GM21423 (cell line): ENCODE data around the gene AQP1.

ENCODE experiments used
- ATAC-seq: cut with Tn5 transposase; IDR thresholded peaks from one replicate; pipeline ENCODE4 v1.9.1; 2021; ENCODE audit warnings: mild to moderate bottlenecking, moderate library complexity; ENCODE audit not compliant: unreplicated experiment

The AQP1 gene

GRCh38 chr7:30911561-30911969 lies at the start of gene AQP1:
AQP1 (plus strand) TSS chr7:30911853; CDS start chr7:30911910, 57 bp downstream.
- ATAC-seq = no peak

GRCh38 chr7:30862995-30863705 lies 48.5 kb upstream of the AQP1 start:
- no peak for ATAC-seq

DNA sequence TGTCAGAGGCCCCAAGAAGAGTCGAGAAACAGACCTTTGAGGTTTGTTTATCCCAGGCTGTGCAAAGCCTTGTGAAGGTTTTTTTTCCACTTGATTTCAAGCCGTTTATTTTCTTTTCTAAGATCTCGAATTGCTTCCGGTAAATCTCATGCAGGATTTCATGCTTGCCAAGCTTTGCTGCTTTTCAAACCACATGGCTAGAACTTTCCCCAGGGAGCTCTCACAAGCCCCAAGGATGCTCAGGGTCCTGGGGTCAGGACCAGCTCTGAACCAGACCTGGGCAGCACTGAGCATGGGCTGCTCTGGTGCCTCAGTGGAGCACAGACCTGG lies 48.0 kb upstream of the AQP1 start:
- no peak for ATAC-seq

DNA sequence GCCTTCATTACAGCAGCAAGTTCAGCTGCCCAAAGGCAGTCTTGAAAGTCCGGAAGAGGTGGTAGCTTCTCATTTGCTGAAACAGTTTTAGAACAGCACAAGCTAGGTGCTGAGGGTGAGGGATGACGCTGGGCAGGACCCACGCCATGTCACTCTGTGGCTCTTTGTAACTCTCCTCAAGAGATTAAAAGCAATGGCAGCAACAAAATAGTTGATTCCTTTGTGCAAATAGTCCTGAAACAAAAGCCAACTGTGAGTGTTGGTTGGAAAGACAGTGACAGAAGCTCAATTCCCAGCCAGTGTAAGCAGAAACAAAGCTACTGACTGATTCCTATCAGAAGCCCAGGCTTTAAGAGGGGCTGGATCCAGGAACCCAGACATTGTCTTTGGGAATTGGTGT lies 47.6 kb upstream of the AQP1 start:
- ATAC-seq = no peak

DNA sequence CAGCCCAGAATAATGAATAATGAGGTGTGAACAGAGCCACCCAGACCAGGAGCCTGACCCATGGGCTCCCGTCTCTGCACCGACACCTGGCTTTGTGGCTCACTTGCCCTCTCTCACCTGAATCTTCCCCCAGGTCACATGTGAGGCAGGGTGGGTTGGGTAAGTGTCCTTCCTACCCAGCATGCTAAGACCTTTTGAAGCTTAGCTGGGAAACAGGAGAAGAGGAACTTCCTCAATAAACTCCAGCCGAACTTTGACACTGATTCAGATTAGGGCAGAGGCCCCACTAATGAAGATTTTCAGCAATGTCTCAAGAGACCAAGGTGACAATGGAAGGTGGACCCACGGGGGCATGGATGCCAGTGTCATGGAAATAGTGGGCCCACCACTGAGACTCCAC lies 46.6 kb upstream of the AQP1 start:
- ATAC-seq = no peak

DNA sequence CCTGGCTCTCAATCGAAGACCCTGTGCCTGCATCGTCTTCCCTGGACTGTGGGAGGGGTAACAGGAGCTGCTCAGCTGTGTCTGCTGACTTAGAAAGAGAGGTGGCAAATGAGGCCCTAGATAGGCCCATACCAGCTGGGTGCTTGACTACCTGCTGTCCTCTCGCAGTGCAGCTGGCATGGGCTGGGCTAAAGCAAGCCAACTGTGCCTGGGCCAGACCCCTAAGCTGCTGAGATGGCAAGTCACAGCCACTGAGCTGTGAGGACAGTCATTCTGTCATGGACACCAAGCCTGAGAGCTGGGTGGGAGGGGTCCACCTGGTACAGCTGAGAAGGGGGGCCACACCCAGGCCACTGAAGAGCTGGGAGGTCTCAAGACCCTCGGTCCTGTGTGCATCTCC lies 45.8 kb upstream of the AQP1 start:
- ATAC-seq = no peak

- no peak for ATAC-seq
Measured at GRCh38 chr7:30866939-30867338, 44.7 kb upstream of the AQP1 start.

- ATAC-seq = no peak
Measured at GRCh38 chr7:30867483-30867882, 44.2 kb upstream of the AQP1 start.

DNA sequence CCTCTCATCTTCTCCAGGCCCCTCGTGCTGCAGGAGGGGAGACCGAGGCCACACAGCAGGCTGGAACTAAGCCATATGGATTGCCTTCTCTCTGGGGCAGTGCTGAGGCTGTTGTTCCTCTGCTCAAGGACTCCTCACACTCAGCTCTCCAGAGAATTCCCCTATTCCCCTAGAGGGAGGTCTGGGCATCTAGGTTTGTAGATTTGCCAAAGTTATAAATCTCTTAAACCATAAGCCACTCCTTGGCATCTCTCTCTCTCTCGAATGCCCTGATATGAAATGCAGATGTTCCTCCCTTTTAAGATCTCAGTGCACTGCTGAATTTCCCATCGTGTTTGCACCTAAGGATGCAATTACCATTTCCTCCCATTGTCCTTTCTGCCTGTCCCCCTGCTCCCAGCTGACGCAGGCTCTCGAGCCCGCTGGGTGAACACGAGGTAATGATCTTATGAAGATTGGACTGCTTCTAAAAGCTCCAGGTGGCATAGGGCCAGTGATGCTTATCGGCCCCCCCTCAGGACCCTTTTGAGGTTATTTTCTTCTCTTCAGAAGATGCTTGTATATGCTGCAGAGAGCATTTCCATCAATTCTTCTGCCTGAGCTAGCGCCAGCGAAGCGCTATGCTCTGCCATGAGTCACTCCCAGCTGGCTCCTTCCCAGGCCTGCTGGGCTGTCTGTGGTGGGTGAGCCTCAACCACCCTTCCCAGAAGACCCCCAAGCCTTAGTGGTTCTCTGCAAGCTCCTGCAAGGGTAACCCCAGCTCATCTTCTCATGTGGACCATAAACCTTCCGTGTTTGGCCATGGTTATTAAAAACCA lies 41.6 kb upstream of the AQP1 start:
- ATAC-seq = no peak

DNA sequence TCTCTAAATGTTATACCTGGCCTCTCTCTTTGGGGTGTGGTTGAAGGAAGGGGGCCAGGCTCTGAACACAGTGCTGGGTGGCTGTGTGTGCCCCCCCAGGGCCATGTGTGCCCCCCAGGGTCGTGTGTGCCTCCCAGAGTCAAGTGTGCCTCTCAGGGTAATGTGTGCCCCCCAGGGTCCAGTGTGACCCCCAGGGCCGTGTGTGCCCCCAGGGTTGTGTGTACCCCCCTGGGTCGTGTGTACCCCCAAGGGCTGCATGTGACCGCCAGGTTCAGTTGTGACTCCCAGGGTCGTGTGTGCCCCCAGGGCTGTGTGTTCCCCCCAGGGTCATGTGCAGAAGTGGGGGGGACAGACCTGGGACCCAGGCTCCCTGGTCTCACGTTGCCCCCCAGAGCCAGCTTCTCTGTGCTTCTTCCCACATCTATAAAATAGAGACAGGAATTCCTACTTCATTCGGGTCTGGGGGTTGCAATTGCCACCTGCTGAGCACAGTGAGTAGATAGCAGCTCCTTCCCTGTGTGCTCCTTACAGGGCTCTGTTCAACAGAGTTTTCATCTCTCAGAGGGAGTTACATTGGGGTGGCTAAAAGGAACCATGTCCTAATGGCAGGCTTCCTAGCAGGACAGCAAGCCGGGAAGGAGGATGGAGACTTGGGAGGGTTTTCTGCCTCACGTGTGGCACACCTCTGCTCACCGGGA lies 40.7 kb upstream of the AQP1 start:
- no peak for ATAC-seq

DNA sequence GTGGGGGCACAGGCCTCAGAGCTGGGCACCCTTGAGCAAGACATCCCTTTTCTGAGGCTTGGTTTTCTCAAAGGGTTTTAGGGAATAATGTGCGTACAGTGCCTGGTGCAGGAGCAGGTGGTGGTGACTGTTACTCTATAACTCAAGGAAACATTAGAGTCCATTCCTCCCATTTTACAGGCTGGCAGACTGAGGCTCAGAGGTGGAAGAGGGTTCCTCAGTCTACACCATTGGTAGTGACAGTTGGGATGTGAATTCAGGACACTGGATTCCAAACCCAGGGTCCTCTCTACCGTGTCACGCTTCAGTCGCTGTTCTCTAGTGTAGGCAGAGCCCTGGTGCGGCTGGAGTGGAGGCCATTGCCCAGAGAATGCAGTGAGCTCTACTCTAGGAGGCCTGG lies 40.0 kb upstream of the AQP1 start:
- no peak for ATAC-seq

DNA sequence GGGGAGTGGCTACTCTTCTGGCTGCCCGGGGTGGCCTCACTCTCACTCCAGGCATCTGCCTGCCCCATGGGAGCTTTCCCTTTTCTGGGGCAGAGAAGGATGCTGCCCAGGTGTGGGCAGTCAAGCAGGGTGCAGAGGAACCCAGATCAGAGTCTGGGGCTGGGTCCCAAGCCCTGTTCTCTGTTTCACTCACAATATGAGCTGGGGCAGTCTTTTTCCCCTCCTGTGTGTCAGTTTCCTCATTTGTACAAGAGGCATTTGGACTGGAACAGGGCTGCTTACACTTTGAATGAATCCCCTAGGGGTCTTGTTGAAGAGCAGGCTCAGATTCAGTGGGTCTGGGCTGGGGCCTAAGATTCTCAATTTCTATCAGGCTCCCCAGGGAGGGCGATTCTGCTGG lies 38.4 kb upstream of the AQP1 start:
- no peak for ATAC-seq

DNA sequence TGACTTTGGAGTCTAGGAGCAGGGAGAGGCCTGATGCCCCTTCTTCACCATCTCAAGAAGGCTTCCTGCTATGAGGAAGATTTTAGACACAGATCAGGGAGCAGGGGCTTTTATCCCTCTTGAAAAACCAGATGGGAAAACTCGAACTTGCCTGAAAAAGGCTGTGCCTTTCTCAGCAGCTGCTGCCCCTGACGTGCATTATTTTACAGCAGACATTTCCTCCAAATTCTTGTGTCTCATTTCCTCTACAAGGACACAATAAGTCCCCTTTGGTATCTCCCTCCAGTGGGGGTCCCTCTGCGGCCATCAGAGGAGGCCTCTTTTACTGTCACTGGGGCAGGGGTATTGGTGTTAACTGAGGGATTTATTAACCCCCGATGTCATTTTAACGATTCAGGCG lies 38.0 kb upstream of the AQP1 start:
- ATAC-seq = no peak

- no peak for ATAC-seq
Measured at GRCh38 chr7:30874656-30875302, 36.9 kb upstream of the AQP1 start.

DNA sequence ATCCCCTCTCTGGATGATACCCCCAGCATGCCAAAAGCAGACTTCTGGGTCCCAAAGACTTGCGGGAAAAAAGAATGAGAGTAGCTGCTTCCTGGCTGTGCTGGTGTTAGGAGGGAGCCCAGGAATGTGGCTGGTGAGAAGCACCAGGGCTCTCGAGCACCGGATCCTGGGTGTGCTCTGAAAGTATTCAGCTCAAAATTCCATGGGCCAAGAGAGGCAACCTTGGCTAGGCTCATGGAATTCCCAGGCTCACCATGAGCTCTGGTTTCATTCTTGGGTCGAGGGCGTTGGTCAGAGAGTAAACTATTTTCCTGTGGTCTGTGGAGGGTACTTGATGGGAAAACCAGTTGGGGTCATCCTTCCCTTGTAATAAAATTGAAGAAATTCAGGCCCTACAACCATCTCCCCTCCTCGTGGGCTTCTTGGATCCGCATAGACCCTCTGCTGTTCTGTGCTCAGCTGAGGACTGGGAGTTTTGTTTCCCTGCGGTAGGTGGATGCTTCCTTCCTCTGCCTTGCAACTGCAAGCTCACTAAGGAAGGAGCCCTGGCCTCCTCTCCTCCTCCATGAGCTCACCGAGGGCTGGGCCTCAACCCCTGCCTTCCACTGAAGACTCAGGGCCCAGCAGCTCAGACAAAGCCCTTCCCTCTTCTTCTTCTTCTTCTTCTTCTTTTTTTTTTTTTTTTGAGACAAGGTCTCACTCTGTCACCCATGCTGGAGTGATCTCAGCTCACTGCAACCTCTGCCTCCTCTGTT lies 34.5 kb upstream of the AQP1 start:
- no peak for ATAC-seq

GRCh38 chr7:30877993-30878392 lies 33.7 kb upstream of the AQP1 start:
- no peak for ATAC-seq

GRCh38 chr7:30879139-30880124 lies 32.2 kb upstream of the AQP1 start:
- no peak for ATAC-seq

DNA sequence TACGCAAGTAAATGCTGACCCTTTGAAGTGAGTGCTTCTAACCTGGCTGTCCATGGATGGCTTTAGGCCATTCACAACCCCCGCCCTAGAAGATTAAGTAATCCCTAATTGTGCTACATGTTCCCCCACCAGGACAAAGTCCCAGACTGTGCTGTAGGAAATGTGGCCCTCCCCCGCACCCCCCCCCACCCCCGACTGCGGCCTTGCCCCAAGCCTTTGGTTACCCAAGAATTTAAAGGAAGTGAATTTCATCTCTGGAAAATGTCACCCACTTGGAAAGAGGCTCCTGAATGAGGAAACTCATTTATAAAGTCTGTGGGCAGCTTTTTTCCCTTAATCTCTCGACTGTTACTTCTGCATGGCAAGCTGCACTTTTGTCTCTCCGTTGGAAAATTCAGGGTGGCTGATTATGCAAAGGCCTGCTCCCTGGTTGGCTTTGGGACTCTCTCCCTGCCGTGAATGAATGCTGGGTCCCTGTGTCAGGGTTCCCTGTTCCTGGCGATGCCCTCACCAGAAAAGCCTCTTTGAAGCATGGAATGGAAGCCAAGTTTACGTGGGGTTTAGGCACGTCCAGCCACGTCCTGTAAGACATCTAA lies 31.4 kb upstream of the AQP1 start:
- no peak for ATAC-seq

DNA sequence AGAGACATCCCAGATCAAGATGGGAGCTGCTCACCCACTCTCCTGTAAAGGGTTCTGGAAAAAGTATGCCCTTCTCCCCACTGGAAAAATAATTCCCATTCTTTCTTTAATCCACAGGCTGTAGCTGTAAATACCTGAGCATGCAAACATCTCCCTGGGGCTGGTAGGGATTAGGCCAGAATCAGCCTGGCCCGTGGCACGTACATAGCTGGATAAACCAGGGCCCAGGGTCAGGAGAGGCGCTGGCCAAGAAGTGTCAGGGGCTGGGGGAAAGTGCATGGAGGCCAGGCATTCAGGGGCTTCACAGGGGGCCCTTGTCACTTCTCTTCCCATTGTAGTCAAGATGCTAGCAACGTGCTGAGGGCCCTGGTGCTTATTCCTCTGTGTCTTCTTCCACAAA lies 30.7 kb upstream of the AQP1 start:
- no peak for ATAC-seq
